ENCODE results near the gene TSEN2.

- TF ChIP-seq MXI1 (IDR thresholded peaks at IDR 0.05; ENCODE audit: borderline replicate concordance, low read depth, low read length) (no peak), RFX5 (IDR thresholded peaks at IDR 0.05; ENCODE audit: low read depth, low read length) (no peak), POLR2A (IDR thresholded peaks at IDR 0.05; ENCODE audit: low read depth, low read length) (no peak), RAD21 (IDR thresholded peaks at IDR 0.05; ENCODE audit: low read length) (no peak), CHD1 (IDR thresholded peaks at IDR 0.05; ENCODE audit: low read depth, low read length) (no peak), CEBPB (IDR thresholded peaks at IDR 0.05; ENCODE audit: low read depth, low read length) (no peak), BHLHE40 (IDR thresholded peaks at IDR 0.05; ENCODE audit: low read depth, low read length) (no peak), MAZ (IDR thresholded peaks at IDR 0.05; ENCODE audit: borderline replicate concordance, low read depth, low read length) (no peak), SMC3 (IDR thresholded peaks at IDR 0.05; ENCODE audit: low read depth, low read length) (no peak), ELK1 (IDR thresholded peaks at IDR 0.05; ENCODE audit: borderline replicate concordance, low read depth, low read length) (no peak)
- TF ChIP-seq, protein P1, sequence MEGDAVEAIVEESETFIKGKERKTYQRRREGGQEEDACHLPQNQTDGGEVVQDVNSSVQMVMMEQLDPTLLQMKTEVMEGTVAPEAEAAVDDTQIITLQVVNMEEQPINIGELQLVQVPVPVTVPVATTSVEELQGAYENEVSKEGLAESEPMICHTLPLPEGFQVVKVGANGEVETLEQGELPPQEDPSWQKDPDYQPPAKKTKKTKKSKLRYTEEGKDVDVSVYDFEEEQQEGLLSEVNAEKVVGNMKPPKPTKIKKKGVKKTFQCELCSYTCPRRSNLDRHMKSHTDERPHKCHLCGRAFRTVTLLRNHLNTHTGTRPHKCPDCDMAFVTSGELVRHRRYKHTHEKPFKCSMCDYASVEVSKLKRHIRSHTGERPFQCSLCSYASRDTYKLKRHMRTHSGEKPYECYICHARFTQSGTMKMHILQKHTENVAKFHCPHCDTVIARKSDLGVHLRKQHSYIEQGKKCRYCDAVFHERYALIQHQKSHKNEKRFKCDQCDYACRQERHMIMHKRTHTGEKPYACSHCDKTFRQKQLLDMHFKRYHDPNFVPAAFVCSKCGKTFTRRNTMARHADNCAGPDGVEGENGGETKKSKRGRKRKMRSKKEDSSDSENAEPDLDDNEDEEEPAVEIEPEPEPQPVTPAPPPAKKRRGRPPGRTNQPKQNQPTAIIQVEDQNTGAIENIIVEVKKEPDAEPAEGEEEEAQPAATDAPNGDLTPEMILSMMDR (conservative IDR thresholded peaks at IDR 0.05; ENCODE audit: low read depth, low read length) = no peak
- TF ChIP-seq, protein P2, sequence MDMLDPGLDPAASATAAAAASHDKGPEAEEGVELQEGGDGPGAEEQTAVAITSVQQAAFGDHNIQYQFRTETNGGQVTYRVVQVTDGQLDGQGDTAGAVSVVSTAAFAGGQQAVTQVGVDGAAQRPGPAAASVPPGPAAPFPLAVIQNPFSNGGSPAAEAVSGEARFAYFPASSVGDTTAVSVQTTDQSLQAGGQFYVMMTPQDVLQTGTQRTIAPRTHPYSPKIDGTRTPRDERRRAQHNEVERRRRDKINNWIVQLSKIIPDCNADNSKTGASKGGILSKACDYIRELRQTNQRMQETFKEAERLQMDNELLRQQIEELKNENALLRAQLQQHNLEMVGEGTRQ (IDR thresholded peaks at IDR 0.05; ENCODE audit: low read depth, low read length) = no peak
These were observed 1.7 kb downstream of the TSEN2 start for GRCh38 chr3:12486001-12486400.

All from IMR-90 (cell line).